CD4-positive, alpha-beta memory T cell (primary cell): ENCODE measurements around the gene INCENP. TPM values are rescaled to one million over a fixed set of nuclear protein-coding genes. Genes with fewer than 3 reads are reported as not detected.

Experiments used
- polyA plus RNA-seq, 2 donors: library from polyadenylated mRNA; unstranded; fragments of 300-500 nt; fragmentation: Illumina TruSeq; gene quantifications; one replicate each; pipeline ENCODE4 v1.2.3, GENCODE V29; 2021
- total RNA-seq, 2 experiments: library from RNA; stranded (reverse); gene quantifications; one replicate each; pipeline ENCODE4 v1.2.3, GENCODE V29; 2021

The INCENP gene
- total and polyA plus RNA-seq, 4 experiments from 2014 or later = 2.7 to 32.1 (median 28.4) TPM; not detected in 1

Other genes with a start within 250 kb of the INCENP start
- 1 to 10 TPM; 5.9 to 7.8 TPM for gene FADS3, start 232.5 kb upstream of the INCENP start, total RNA-seq
- gene FADS3, start 232.5 kb upstream of the INCENP start, polyA plus RNA-seq = 1 to 10 TPM; 2.9 to 3.0 TPM
- under 1 TPM; 0.44 to 0.53 TPM for gene RAB3IL1, start 206.4 kb upstream of the INCENP start, total RNA-seq
- not detected for gene RAB3IL1, start 206.4 kb upstream of the INCENP start, polyA plus RNA-seq
- under 1 TPM; 0.26 to 0.50 TPM for gene BEST1, start 173.7 kb upstream of the INCENP start, total RNA-seq
- 1 to 10 TPM; 1.3 TPM for gene BEST1, start 173.7 kb upstream of the INCENP start, polyA plus RNA-seq
- 100 to 1,000 TPM; 695 to 763 TPM for gene FTH1, start 156.4 kb upstream of the INCENP start, total RNA-seq
- 1,000 to 10,000 TPM; 3,123 to 3,378 TPM for gene FTH1, start 156.4 kb upstream of the INCENP start, polyA plus RNA-seq
- gene SCGB1D1, start 66.2 kb downstream of the INCENP start, total RNA-seq = not detected
- gene SCGB1D1, start 66.2 kb downstream of the INCENP start, polyA plus RNA-seq = not detected
- not detected for gene SCGB2A1, start 84.7 kb downstream of the INCENP start, total RNA-seq
- not detected for gene SCGB2A1, start 84.7 kb downstream of the INCENP start, polyA plus RNA-seq
- gene SCGB1D2, start 118.2 kb downstream of the INCENP start, total RNA-seq = not detected
- not detected for gene SCGB1D2, start 118.2 kb downstream of the INCENP start, polyA plus RNA-seq
- gene SCGB2A2, start 146.1 kb downstream of the INCENP start, total RNA-seq = not detected
- not detected for gene SCGB2A2, start 146.1 kb downstream of the INCENP start, polyA plus RNA-seq
- not detected for gene SCGB1D4, start 175.1 kb downstream of the INCENP start, total RNA-seq
- not detected for gene SCGB1D4, start 175.1 kb downstream of the INCENP start, polyA plus RNA-seq
- gene ASRGL1, start 213.4 kb downstream of the INCENP start, total RNA-seq = 1 to 10 TPM; 1.2 to 2.1 TPM
- gene ASRGL1, start 213.4 kb downstream of the INCENP start, polyA plus RNA-seq = 1 to 10 TPM; 1.4 to 1.9 TPM